Activated CD4-positive, alpha-beta T cell treated with anti-CD3 and anti-CD28 coated beads, Interleukin-2, amount 10 ng/mL, durations not matched to agents 7 days and 5 days (primary cell): Measurements from ENCODE around the gene DNAL4. TPM values are rescaled to one million over a fixed set of nuclear protein-coding genes. Genes with fewer than 3 reads are reported as not detected.
"Not testable (repeated sequence)": the region's sequence is repeated elsewhere in the genome, so short reads cannot be mapped to it uniquely, and the experiment has no call there.

Experiments used
- CTCF ChIA-PET: fragments of 350-600 bp; sonication (Branson Sonifier 250); formaldehyde crosslinking; loops from one replicate; lab custom pipeline; 2021; ENCODE audit warnings: antibody characterized with exemption; lab: Charles Lee
- POLR2A ChIA-PET: fragments of 350-600 bp; sonication (Branson Sonifier 250); formaldehyde crosslinking; loops from one replicate; lab custom pipeline; 2021; ENCODE audit warnings: antibody characterized with exemption; lab: Charles Lee
- DNase-seq: peaks from one replicate; pipeline ENCODE4 v3.0.0-alpha.2; 2020
- H3K27ac Mint-ChIP-seq: one replicate; pipeline ENCODE4 v1.8.0; 2021; ENCODE audit warnings: mild to moderate bottlenecking, moderate library complexity, mixed read lengths
- H3K27me3 Mint-ChIP-seq: one replicate; pipeline ENCODE4 v1.8.0; 2021; ENCODE audit warnings: mixed read lengths
- H3K36me3 Mint-ChIP-seq: one replicate; pipeline ENCODE4 v1.8.0; 2021; ENCODE audit warnings: low read depth, mixed read lengths
- H3K4me1 Mint-ChIP-seq: one replicate; pipeline ENCODE4 v1.8.0; 2021; ENCODE audit warnings: mixed read lengths
- H3K4me3 Mint-ChIP-seq: one replicate; pipeline ENCODE4 v1.8.0; 2021; ENCODE audit warnings: mild to moderate bottlenecking, moderate library complexity, mixed read lengths
- H3K9me3 Mint-ChIP-seq: one replicate; pipeline ENCODE4 v1.8.0; 2021; ENCODE audit warnings: mixed read lengths
- total RNA-seq, 2 experiments: library from RNA; stranded (reverse); gene quantifications; one replicate each; pipeline ENCODE4 v1.2.3, GENCODE V29; 2021

The DNAL4 gene
- total RNA-seq, 2 experiments from 2014 or later = 7.9 to 10.2 TPM

GRCh38 chr22:38823076-38823475, 29.1 kb upstream of the DNAL4 start:
- H3K4me3 Mint-ChIP-seq = no peak overlapping the region
- H3K36me3 Mint-ChIP-seq = no peaks in the 10 kb centered on the region
- no peaks in the 10 kb centered on the region for H3K9me3 Mint-ChIP-seq
- no peaks in the 10 kb centered on the region for H3K27me3 Mint-ChIP-seq
- H3K27ac Mint-ChIP-seq = no peak overlapping the region
- CTCF ChIA-PET = interaction anchor here (0.5 to 1.5 kb wide), 2 partner anchors 47 to 519 kb away, joined by 4 read pairs; no protein-coding TSS in a partner anchor
- no peak for DNase-seq
- POLR2A ChIA-PET = no interaction called here
- no peaks in the 10 kb centered on the region for H3K4me1 Mint-ChIP-seq

GRCh38 chr22:38820020-38820419, 26.1 kb upstream of the DNAL4 start:
- Mint-ChIP-seq H3K27ac (no peak overlapping the region), H3K9me3 (no peaks in the 10 kb centered on the region), H3K36me3 (no peaks in the 10 kb centered on the region), H3K27me3 (no peaks in the 10 kb centered on the region), H3K4me3 (no peak overlapping the region), H3K4me1 (no peaks in the 10 kb centered on the region)
- ChIA-PET CTCF (interaction anchor here (1.2 to 2.1 kb wide), 2 partner anchors 9 to 50 kb away, joined by 3 to 5 read pairs; no protein-coding TSS in a partner anchor), POLR2A (no interaction called here)
- DNase-seq = no peak

DNA sequence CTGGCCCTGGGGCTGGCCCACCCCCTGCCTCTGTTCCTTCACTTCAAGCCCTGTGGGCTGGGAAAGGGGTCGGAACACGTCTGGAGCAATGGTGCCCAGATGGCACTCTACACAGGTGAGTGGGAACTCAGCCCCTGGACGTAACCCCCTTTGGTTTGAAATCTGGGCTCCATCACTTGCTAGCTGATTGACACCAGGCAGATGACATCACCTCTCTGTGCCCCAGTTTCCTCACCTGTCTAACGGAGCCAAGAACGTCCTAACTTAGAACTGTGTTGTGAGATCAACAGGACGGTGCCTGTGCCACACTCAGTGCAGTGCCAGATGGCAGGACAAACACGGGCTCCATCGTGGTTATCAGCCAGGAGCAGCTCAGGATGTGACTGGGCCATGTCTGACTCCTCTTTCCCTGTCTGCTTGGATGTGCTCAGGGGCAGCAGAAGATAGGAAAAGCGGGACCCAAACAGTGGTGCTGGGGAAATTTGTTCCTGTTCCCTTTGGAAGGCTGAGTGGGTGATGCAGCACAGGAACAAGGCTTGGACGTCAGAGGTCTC, 25.5 kb upstream of the DNAL4 start:
- Mint-ChIP-seq H3K9me3 (no peaks in the 10 kb centered on the region), H3K27ac (no peak overlapping the region), H3K4me3 (no peak overlapping the region), H3K27me3 (peaks cover 3% of the 10 kb centered on the region), H3K4me1 (no peaks in the 10 kb centered on the region), H3K36me3 (no peaks in the 10 kb centered on the region)
- ChIA-PET CTCF (interaction anchor here (0.6 to 2.1 kb wide), 3 partner anchors 9 to 51 kb away, joined by 3 to 5 read pairs (median 3); no protein-coding TSS in a partner anchor), POLR2A (no interaction called here)
- no peak for DNase-seq

DNA sequence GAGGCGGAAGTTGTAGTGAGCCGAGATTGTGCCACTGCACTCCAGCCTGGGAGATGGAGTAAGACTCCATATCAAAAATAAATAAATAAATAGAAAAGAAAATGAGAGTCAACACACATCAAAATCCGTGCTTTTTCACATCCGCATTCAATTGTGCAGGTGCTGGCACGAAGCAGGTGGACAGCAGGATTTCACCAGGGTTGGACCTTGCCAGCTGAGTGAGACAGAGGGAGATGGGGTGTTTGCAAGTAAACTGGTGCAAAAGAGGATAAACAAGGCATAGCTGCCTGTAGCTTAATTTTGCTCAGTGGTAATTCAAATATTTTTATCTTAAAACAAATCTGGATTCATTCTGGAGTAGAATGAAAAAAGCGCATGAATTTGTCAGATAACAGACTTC, 23.3 kb upstream of the DNAL4 start:
- H3K9me3 Mint-ChIP-seq = no peaks in the 10 kb centered on the region
- ChIA-PET CTCF (interaction anchor here (0.6 kb wide), 1 partner anchor 15 kb away, joined by 3 read pairs; no protein-coding TSS in a partner anchor), POLR2A (no interaction called here)
- no peak overlapping the region for H3K4me3 Mint-ChIP-seq
- H3K36me3 Mint-ChIP-seq = no peaks in the 10 kb centered on the region
- no peak overlapping the region for H3K27ac Mint-ChIP-seq
- no peaks in the 10 kb centered on the region for H3K4me1 Mint-ChIP-seq
- peaks cover 4% of the 10 kb centered on the region for H3K27me3 Mint-ChIP-seq
- no peak for DNase-seq

GRCh38 chr22:38815842-38816241, 21.9 kb upstream of the DNAL4 start:
- CTCF ChIA-PET = interaction anchor here (0.8 kb wide), 1 partner anchor 11 kb away, joined by 3 read pairs; no protein-coding TSS in a partner anchor
- POLR2A ChIA-PET = no interaction called here
- peaks cover 4% of the 10 kb centered on the region for H3K9me3 Mint-ChIP-seq
- H3K27ac Mint-ChIP-seq = no peak overlapping the region
- DNase-seq = no peak
- H3K4me3 Mint-ChIP-seq = no peak overlapping the region
- peaks cover 8% of the 10 kb centered on the region for H3K27me3 Mint-ChIP-seq
- no peaks in the 10 kb centered on the region for H3K36me3 Mint-ChIP-seq
- H3K4me1 Mint-ChIP-seq = no peaks in the 10 kb centered on the region

DNA sequence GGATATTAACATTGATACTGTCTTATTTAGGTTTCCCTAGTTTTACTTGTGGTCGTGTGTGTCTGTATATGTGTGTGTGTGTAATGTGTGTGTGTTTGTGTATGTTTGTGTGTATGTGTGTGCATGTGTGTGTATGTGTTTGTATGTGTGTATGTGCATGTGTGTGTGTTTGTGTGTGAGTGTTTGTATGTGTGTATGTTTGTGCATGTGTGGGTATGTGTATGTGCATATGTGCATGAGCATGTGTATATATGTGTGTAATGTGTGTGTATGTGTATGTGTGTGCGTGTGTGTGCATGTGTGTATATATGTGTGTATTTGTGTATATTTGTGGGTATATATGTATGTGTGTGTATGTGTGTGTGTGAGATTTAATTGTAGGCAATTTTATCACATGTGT, 17.3 kb upstream of the DNAL4 start:
- ChIA-PET POLR2A (no interaction called here), CTCF (interaction anchor here (0.9 to 1.5 kb wide), 3 partner anchors 26 to 59 kb away, joined by 3 read pairs; no protein-coding TSS in a partner anchor)
- Mint-ChIP-seq H3K4me3 (no peak overlapping the region), H3K27me3 (peaks cover 13% of the 10 kb centered on the region), H3K9me3 (peaks cover 10% of the 10 kb centered on the region), H3K4me1 (no peaks in the 10 kb centered on the region), H3K27ac (no peak overlapping the region), H3K36me3 (no peaks in the 10 kb centered on the region)
- DNase-seq = no peak

DNA sequence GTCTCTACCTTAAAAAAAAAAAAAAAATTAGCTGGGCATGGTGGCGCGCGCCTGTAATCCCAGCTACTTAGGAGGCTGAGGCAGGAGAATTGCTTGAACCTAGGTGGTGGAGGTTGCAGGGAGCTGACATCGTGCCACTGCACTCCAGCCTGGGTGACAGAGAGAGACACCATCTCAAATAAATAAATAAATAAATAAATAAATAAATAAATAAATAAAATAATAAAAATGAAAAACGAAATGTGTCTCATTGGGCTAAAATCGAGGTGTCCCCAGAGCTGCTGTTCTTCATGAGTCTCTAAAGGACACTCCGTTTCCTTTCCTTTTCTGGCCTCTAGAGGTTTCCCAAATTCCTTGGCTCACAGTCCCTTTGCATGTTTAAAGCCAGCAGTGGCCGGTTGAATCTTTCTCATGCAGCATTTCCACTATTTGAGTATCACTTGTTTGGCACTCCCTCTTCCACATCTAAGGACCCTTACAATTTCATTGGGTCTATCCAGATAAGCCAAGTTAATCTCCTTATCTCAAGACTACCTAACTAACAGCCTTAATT, 11.2 kb upstream of the DNAL4 start:
- H3K36me3 Mint-ChIP-seq, POLR2A ChIA-PET, H3K4me3 Mint-ChIP-seq, H3K27ac Mint-ChIP-seq, H3K4me1 Mint-ChIP-seq, H3K9me3 Mint-ChIP-seq, DNase-seq: not testable (repeated sequence)
- CTCF ChIA-PET = interaction anchor here (0.6 kb wide), 1 partner anchor 1115 kb away, joined by 3 read pairs; no protein-coding TSS in a partner anchor
- peaks cover 20% of the 10 kb centered on the region for H3K27me3 Mint-ChIP-seq

DNA sequence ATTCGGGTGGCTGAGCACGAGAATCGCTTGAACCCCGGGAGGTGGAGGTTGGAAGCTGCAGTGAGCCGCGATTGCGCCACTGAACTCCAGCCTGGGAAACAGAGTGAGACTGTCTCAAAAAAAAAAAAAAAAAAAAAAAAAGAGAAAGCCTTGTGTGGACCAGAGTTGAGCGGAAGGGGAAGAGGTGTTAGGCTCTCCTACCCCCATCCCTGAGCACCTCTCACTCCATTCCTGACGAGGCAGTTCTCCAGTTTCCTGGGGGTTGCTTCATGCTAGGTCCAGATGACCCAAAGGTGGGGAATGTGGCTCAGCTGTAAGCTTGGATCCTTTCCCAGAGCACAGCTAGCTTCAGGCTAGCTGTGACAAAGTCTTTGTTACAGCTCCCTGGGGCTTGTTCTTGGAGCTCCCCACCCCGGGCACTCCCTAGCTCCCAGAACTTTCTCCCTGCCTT, 8.8 kb upstream of the DNAL4 start:
- no peak for DNase-seq
- POLR2A ChIA-PET = no interaction called here
- H3K4me3 Mint-ChIP-seq = no peak overlapping the region
- CTCF ChIA-PET = interaction anchor here (0.7 kb wide), 1 partner anchor 549 kb away, joined by 3 read pairs; no protein-coding TSS in a partner anchor
- H3K36me3 Mint-ChIP-seq = peaks cover 3% of the 10 kb centered on the region
- no peak overlapping the region for H3K27ac Mint-ChIP-seq
- peaks cover 11% of the 10 kb centered on the region for H3K4me1 Mint-ChIP-seq
- H3K9me3 Mint-ChIP-seq = peaks cover 4% of the 10 kb centered on the region
- H3K27me3 Mint-ChIP-seq = peaks cover 17% of the 10 kb centered on the region

- CTCF ChIA-PET = no interaction called here
- peaks cover 3% of the 10 kb centered on the region for H3K36me3 Mint-ChIP-seq
These were observed 5.5 kb upstream of the DNAL4 start for GRCh38 chr22:38799265-38800002.

GRCh38 chr22:38798496-38798895, 4.6 kb upstream of the DNAL4 start:
- Mint-ChIP-seq H3K27ac (no peak overlapping the region), H3K4me3 (no peak overlapping the region), H3K36me3 (peaks cover 3% of the 10 kb centered on the region), H3K9me3 (peaks cover 4% of the 10 kb centered on the region), H3K4me1 (peaks cover 26% of the 10 kb centered on the region), H3K27me3 (peaks cover 11% of the 10 kb centered on the region)
- ChIA-PET POLR2A (no interaction called here), CTCF (no interaction called here)
- no peak for DNase-seq

More at GRCh38 chr22:38799265-38800002, 5.5 kb upstream of the DNAL4 start:
- Mint-ChIP-seq H3K4me1 (peaks cover 21% of the 10 kb centered on the region), H3K4me3 (no peak overlapping the region), H3K9me3 (peaks cover 4% of the 10 kb centered on the region), H3K27me3 (peaks cover 19% of the 10 kb centered on the region), H3K27ac (no peak overlapping the region)
- no peak for DNase-seq
- POLR2A ChIA-PET = interaction anchor here (0.5 kb wide), 1 partner anchor 984 kb away, joined by 3 read pairs; no protein-coding TSS in a partner anchor

GRCh38 chr22:38796262-38796957, 2.5 kb upstream of the DNAL4 start:
- H3K4me3 Mint-ChIP-seq = no peak overlapping the region
- POLR2A ChIA-PET = no interaction called here
- H3K27ac Mint-ChIP-seq = no peak overlapping the region
- peaks cover 3% of the 10 kb centered on the region for H3K36me3 Mint-ChIP-seq
- CTCF ChIA-PET = no interaction called here
- H3K4me1 Mint-ChIP-seq = peaks cover 33% of the 10 kb centered on the region
- H3K27me3 Mint-ChIP-seq = peaks cover 5% of the 10 kb centered on the region
- no peak for DNase-seq
- peaks cover 4% of the 10 kb centered on the region for H3K9me3 Mint-ChIP-seq

DNA sequence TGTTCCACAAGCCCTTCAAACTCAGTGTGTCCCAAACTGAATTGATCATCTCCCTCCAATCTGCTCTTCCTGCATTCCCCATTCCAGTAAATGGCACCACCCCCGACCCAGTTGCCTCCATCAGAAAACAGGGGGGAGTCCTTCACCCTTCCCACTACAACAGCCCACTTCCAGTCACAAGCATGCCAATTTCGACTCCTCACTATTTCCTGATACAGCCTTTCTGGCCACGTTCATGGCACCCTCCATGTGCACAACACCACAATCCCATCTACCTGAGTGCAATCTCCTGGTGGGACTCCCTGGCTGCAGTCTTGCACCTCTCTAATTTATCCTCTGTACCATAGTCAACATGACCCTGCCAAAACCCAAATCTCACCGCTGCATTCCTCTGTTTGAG, 1.6 kb upstream of the DNAL4 start:
- Mint-ChIP-seq H3K27me3 (peaks cover 2% of the 10 kb centered on the region), H3K9me3 (peaks cover 4% of the 10 kb centered on the region), H3K4me3 (no peak overlapping the region), H3K4me1 (peaks cover 33% of the 10 kb centered on the region), H3K27ac (no peak overlapping the region), H3K36me3 (peaks cover 3% of the 10 kb centered on the region)
- POLR2A ChIA-PET = no interaction called here
- DNase-seq = no peak
- CTCF ChIA-PET = no interaction called here
